ENCODE measurements around the gene CEP57L1. TPM values are rescaled to one million over a fixed set of nuclear protein-coding genes. Genes with fewer than 3 reads are reported as not detected.
"Not testable (repeated sequence)": the region's sequence is repeated elsewhere in the genome, so short reads cannot be mapped to it uniquely, and the experiment has no call there.

Gene CEP57L1
- total RNA-seq, 4 donors from 2014 or later: 10.3 to 18.8 (median 13.8) TPM

GRCh38 chr6:109081026-109081425 is 14.3 kb upstream of the CEP57L1 start:
- TF ChIP-seq CTCF (IDR thresholded peaks at IDR 0.05) (no peak), POLR2A (IDR thresholded peaks at IDR 0.05) (no peak), POLR2AphosphoS5 (IDR thresholded peaks at IDR 0.05) (no peak), EP300 (IDR thresholded peaks at IDR 0.05) (no peak)
- H3K36me3 ChIP-seq: peaks cover 4% of the 10 kb centered on the region
- DNase-seq (ENCODE audit: low spot score in 2 of 2): no peak
- H3K9me3 ChIP-seq: no peaks in the 10 kb centered on the region
- H3K27me3 ChIP-seq: no peaks in the 10 kb centered on the region
- no peak overlapping the region for H3K4me3 ChIP-seq
- H3K27ac ChIP-seq: no peak overlapping the region
- WGBS: 90% methylated on average over 1 of the region's 1 CpG
- peaks cover 8% of the 10 kb centered on the region for H3K4me1 ChIP-seq

- WGBS: 86% methylated on average over 4 of the region's 4 CpGs
- H3K36me3 ChIP-seq: peaks cover 4% of the 10 kb centered on the region
- no peak overlapping the region for H3K4me3 ChIP-seq
- no peak for TF ChIP-seq POLR2AphosphoS5 (IDR thresholded peaks at IDR 0.05)
- no peak for TF ChIP-seq EP300 (IDR thresholded peaks at IDR 0.05)
- TF ChIP-seq POLR2A (IDR thresholded peaks at IDR 0.05): no peak
- no peak for TF ChIP-seq CTCF (IDR thresholded peaks at IDR 0.05)
- no peaks in the 10 kb centered on the region for H3K27me3 ChIP-seq
- H3K27ac ChIP-seq: no peak overlapping the region
- DNase-seq (ENCODE audit: low spot score in 2 of 2): no peak
- H3K4me1 ChIP-seq: peaks cover 2% of the 10 kb centered on the region
- no peaks in the 10 kb centered on the region for H3K9me3 ChIP-seq
Measured at GRCh38 chr6:109081516-109082187, 13.7 kb upstream of the CEP57L1 start.

GRCh38 chr6:109082188-109082577 is 13.1 kb upstream of the CEP57L1 start:
- no peak for DNase-seq (ENCODE audit: low spot score in 2 of 2)
- Histone ChIP-seq H3K27me3 (no peaks in the 10 kb centered on the region), H3K27ac (no peak overlapping the region), H3K4me1 (no peaks in the 10 kb centered on the region), H3K9me3 (no peaks in the 10 kb centered on the region), H3K4me3 (no peak overlapping the region), H3K36me3 (peaks cover 4% of the 10 kb centered on the region)
- TF ChIP-seq CTCF (IDR thresholded peaks at IDR 0.05): no peak
- no peak for TF ChIP-seq POLR2AphosphoS5 (IDR thresholded peaks at IDR 0.05)
- no peak for TF ChIP-seq POLR2A (IDR thresholded peaks at IDR 0.05)
- TF ChIP-seq EP300 (IDR thresholded peaks at IDR 0.05): no peak
- WGBS: 67% methylated on average over 1 of the region's 1 CpG

- no peak for TF ChIP-seq POLR2AphosphoS5 (IDR thresholded peaks at IDR 0.05)
- TF ChIP-seq CTCF (IDR thresholded peaks at IDR 0.05): no peak
- no peak for TF ChIP-seq EP300 (IDR thresholded peaks at IDR 0.05)
- no peak for TF ChIP-seq POLR2A (IDR thresholded peaks at IDR 0.05)
- H3K9me3 ChIP-seq: no peaks in the 10 kb centered on the region
- 67% methylated on average over 1 of the region's 1 CpG for WGBS
- no peak overlapping the region for H3K27ac ChIP-seq
- H3K36me3 ChIP-seq: peaks cover 4% of the 10 kb centered on the region
- no peak for DNase-seq (ENCODE audit: low spot score in 2 of 2)
- no peak overlapping the region for H3K4me3 ChIP-seq
- no peaks in the 10 kb centered on the region for H3K27me3 ChIP-seq
- peaks cover 10% of the 10 kb centered on the region for H3K4me1 ChIP-seq
Measured at GRCh38 chr6:109083657-109084056, 11.7 kb upstream of the CEP57L1 start.

- not testable (repeated sequence) for DNase-seq (ENCODE audit: low spot score in 2 of 2); H3K4me3 ChIP-seq; H3K27ac ChIP-seq; H3K9me3 ChIP-seq; H3K36me3 ChIP-seq; H3K27me3 ChIP-seq
- H3K4me1 ChIP-seq: peaks cover 11% of the 10 kb centered on the region
- WGBS: 88% methylated on average over 8 of the region's 8 CpGs
Measured at GRCh38 chr6:109084146-109084545, 11.2 kb upstream of the CEP57L1 start.

All from suprapubic skin (tissue), 4 donors.